HG03064 (cell line): ENCODE data around the gene TMEM255B.

Experiments
- ATAC-seq: cut with Tn5 transposase; IDR thresholded peaks from one replicate; pipeline ENCODE4 v1.9.1; 2021; ENCODE audit warnings: low read depth; ENCODE audit not compliant: unreplicated experiment

The TMEM255B gene

GRCh38 chr13:113856716-113857065 is 97.7 kb downstream of the TMEM255B start:
- no peak for ATAC-seq

- ATAC-seq, result no peak
Observed at GRCh38 chr13:113857531-113858195, 98.6 kb downstream of the TMEM255B start.

GRCh38 chr13:113859311-113860050 is 100.5 kb downstream of the TMEM255B start:
- ATAC-seq, result no peak

GRCh38 chr13:113860051-113860664 is 101.1 kb downstream of the TMEM255B start:
- ATAC-seq, result no peak

GRCh38 chr13:113860665-113861432 is 101.8 kb downstream of the TMEM255B start:
- no peak for ATAC-seq

GRCh38 chr13:113861433-113862030 is 102.5 kb downstream of the TMEM255B start:
- no peak for ATAC-seq

- no peak for ATAC-seq
Observed at GRCh38 chr13:113862191-113862930, 103.3 kb downstream of the TMEM255B start.

- no peak for ATAC-seq
Observed at GRCh38 chr13:113862931-113863523, 104.0 kb downstream of the TMEM255B start.

- no peak for ATAC-seq
Observed at GRCh38 chr13:113863524-113864272, 104.7 kb downstream of the TMEM255B start, which contains the start of gene GAS6. TSS of gene GAS6 (minus strand) at chr13:113864076. CDS start at chr13:113863920, 156 bp downstream.

- no peak for ATAC-seq
Observed at GRCh38 chr13:113864273-113864890, 105.4 kb downstream of the TMEM255B start.

- ATAC-seq, result no peak
Observed at GRCh38 chr13:113865427-113865826, 106.4 kb downstream of the TMEM255B start.
